ENCODE measurements around the gene FAM170B. TPM values are rescaled to one million over a fixed set of nuclear protein-coding genes. Genes with fewer than 3 reads are reported as not detected.
A peak's percentile ranks its signal among the peaks of the same experiment; 100 is the strongest.

Gene FAM170B
- polyA plus RNA-seq, 1 of the 3 experiments (the other 2 are of a cell fraction), result not detected

- peaks cover 0 to 31% of the 10 kb centered on the region in 2 experiments; a peak in 1 of 4 replicates for H3K4me1 ChIP-seq (ENCODE audit: control insufficient read depth in 1 of 2, insufficient read depth in 2 of 2, low read depth in 1 of 2, low read length in 1 of 2)
- TF ChIP-seq ELF1 (IDR thresholded peaks at IDR 0.05) (no peak), ZBTB33 (IDR thresholded peaks at IDR 0.05; ENCODE audit: borderline replicate concordance, low read depth) (no peak), IRF3 (IDR thresholded peaks at IDR 0.05; ENCODE audit: low read depth, low read length) (no peak), GABPA (IDR thresholded peaks at IDR 0.05; ENCODE audit: low read depth) (no peak), SMC3 (IDR thresholded peaks at IDR 0.05; ENCODE audit: low read depth, low read length) (no peak), RFX5 (IDR thresholded peaks at IDR 0.05; ENCODE audit: low read length) (no peak), NFIC (IDR thresholded peaks at IDR 0.05; ENCODE audit: borderline replicate concordance) (no peak), TEAD4 (IDR thresholded peaks at IDR 0.05; ENCODE audit: borderline replicate concordance, insufficient read depth) (no peak), NRF1 (IDR thresholded peaks at IDR 0.05; ENCODE audit: low read depth, low read length) (no peak), PBX3 (IDR thresholded peaks at IDR 0.05) (no peak), YY1 (IDR thresholded peaks at IDR 0.05; ENCODE audit: low read depth) (no peak), USF2 (IDR thresholded peaks at IDR 0.05; ENCODE audit: borderline replicate concordance, low read depth, low read length) (no peak), RXRA (IDR thresholded peaks at IDR 0.05; ENCODE audit: borderline replicate concordance, low read depth) (no peak), EP300 (IDR thresholded peaks at IDR 0.05; ENCODE audit: borderline replicate concordance in 1 of 2, low read depth in 1 of 2, low read length in 1 of 2) (no peak), JUND (IDR thresholded peaks at IDR 0.05) (no peak), CHD2 (IDR thresholded peaks at IDR 0.05; ENCODE audit: low read length, partially characterized antibody) (no peak), RCOR1 (IDR thresholded peaks at IDR 0.05; ENCODE audit: low read length) (no peak), FOXJ3 (CRISPR knock-in tag; IDR thresholded peaks at IDR 0.05) (no peak), POLR2AphosphoS5 (IDR thresholded peaks at IDR 0.05; ENCODE audit: low read depth, low read length) (no peak), USF1 (IDR thresholded peaks at IDR 0.05; ENCODE audit: borderline replicate concordance, low read depth) (no peak)
- no peaks in the 10 kb centered on the region for H3K9me2 ChIP-seq
- H3K27me3 ChIP-seq (ENCODE audit: insufficient read depth), result no peaks in the 10 kb centered on the region
- no peaks in the 10 kb centered on the region for H3F3A ChIP-seq (replicated peaks; ENCODE audit: insufficient read depth)
- H3K79me2 ChIP-seq (ENCODE audit: insufficient read depth), result no peaks in the 10 kb centered on the region
- WGBS (ENCODE audit: low lambda C conversion rate), result 34% methylated on average over 2 of the region's 2 CpGs
- H3K4me3 ChIP-seq (ENCODE audit: low read depth in 2 of 2, low read length in 1 of 2), result no peak overlapping the region
- no peak overlapping the region for H2AFZ ChIP-seq (ENCODE audit: low read depth)
- no peaks in the 10 kb centered on the region for H3K36me3 ChIP-seq (replicated peaks in 1 of 2; ENCODE audit: control insufficient read depth in 1 of 2, insufficient read depth in 2 of 2, low read length in 1 of 2)
- H3K27ac ChIP-seq (ENCODE audit: low read depth in 2 of 2, low read length in 1 of 2), result peak overlapping the region in 1 of 2 experiments; percentile 19; a peak in 1 of 4 replicates
- no peaks in the 10 kb centered on the region for H3K9me3 ChIP-seq
- ChIA-PET CTCF (interaction anchor here (0.5 to 0.9 kb wide), 2 partner anchors 104 to 425 kb away, joined by 3 read pairs; no protein-coding TSS in a partner anchor), POLR2A (interaction anchor here (0.7 kb wide), 1 partner anchor 11 kb away, joined by 4 read pairs; no protein-coding TSS in a partner anchor)
- H3K4me2 ChIP-seq, result no peak overlapping the region
- no peak for DNase-seq
- H3K9ac ChIP-seq, result no peak overlapping the region
- H4K20me1 ChIP-seq (ENCODE audit: insufficient read depth), result no peaks in the 10 kb centered on the region
These were observed 51.1 kb downstream of the FAM170B start for GRCh38 chr10:49082766-49083165.

Measured in SK-N-SH (cell line).